Motor neuron (in vitro differentiated cells): ENCODE measurements around the gene POLDIP2. TPM values are rescaled to one million over a fixed set of nuclear protein-coding genes. Genes with fewer than 3 reads are reported as not detected.

Source experiments
- ATAC-seq, 8 experiments: fragments of 200-7000 bp; cut with Tn5 transposase; replicated peaks in 6 of 8; 2 replicates each; pipeline ENCODE4 v1.8.0; 2021; ENCODE audit warnings: mild to moderate bottlenecking in 8 of 8, moderate library complexity in 8 of 8
- H3K27ac ChIP-seq, 2 donors: fragments of 250-450 bp; sonication (Bioruptor Pico); 2 replicates each; pipeline ENCODE4 v1.9.0; 2021; ENCODE audit warnings: antibody characterized with exemption in 2 of 2, mild to moderate bottlenecking in 2 of 2, moderate library complexity in 1 of 2
- H3K4me1 ChIP-seq, 2 donors: fragments of 250-450 bp; sonication (Bioruptor Pico); replicated peaks in 1 of 2; 2 replicates each; pipeline ENCODE4 v1.6.1; 2021; ENCODE audit warnings: antibody characterized with exemption in 2 of 2, mild to moderate bottlenecking in 2 of 2, moderate library complexity in 1 of 2
- H3K4me3 ChIP-seq, 5 donors: fragments of 250-450 bp; sonication (Bioruptor Pico); 2 replicates each; pipeline ENCODE4 v1.9.0; 2021; ENCODE audit warnings: antibody characterized with exemption in 5 of 5, mild to moderate bottlenecking in 5 of 5, moderate library complexity in 4 of 5
- WGBS, 10 experiments: fragments of 450-650 bp; shearing (Covaris generic); methylation state at CpG; one replicate each; pipeline ENCODE4 v1.0.0; 2022; 5-methylcytosine and 5-hydroxymethylcytosine counted together
- in situ Hi-C, 9 experiments: fragments of 400-800 bp; cut with MboI; loops; one replicate each; pipeline ENCODE4 v1.15.0; 2021; ENCODE audit warnings: low sequenced_read_pairs in 9 of 9, low pct_unique_long_range_greater_than_20kb in 2 of 9; ENCODE audit not compliant: unreplicated experiment in 9 of 9
- total RNA-seq, 8 experiments: library from RNA; unstranded; fragments of 300-600 nt; gene quantifications; 2 replicates each; pipeline versions ENCODE4 v1.2.3 to v1.2.4, GENCODE V29; 2022

POLDIP2 gene
- total RNA-seq, 8 experiments from 2014 or later, result 34.5 to 97.9 (median 63.9) TPM

- peak overlapping the region; percentile 72 to 76 for H3K27ac ChIP-seq
- peaks cover 17 to 20% of the 10 kb centered on the region in 2 donors for H3K4me1 ChIP-seq
- in situ Hi-C loops, result no loop called here
- 0 to 40% (median 3%) methylated on average over 1 to 11 of the region's 29 CpGs; no CpG with 5 or more reads in 1 of the 10 experiments for WGBS, 10 experiments
- peak overlapping the region; percentile 60 to 98 (median 72) for H3K4me3 ChIP-seq
- ATAC-seq, result peak in 6 of 8 experiments; percentile 1 to 25 (median 9)
Measured at GRCh38 chr17:28335959-28336871, 21.1 kb downstream of the POLDIP2 start.

DNA sequence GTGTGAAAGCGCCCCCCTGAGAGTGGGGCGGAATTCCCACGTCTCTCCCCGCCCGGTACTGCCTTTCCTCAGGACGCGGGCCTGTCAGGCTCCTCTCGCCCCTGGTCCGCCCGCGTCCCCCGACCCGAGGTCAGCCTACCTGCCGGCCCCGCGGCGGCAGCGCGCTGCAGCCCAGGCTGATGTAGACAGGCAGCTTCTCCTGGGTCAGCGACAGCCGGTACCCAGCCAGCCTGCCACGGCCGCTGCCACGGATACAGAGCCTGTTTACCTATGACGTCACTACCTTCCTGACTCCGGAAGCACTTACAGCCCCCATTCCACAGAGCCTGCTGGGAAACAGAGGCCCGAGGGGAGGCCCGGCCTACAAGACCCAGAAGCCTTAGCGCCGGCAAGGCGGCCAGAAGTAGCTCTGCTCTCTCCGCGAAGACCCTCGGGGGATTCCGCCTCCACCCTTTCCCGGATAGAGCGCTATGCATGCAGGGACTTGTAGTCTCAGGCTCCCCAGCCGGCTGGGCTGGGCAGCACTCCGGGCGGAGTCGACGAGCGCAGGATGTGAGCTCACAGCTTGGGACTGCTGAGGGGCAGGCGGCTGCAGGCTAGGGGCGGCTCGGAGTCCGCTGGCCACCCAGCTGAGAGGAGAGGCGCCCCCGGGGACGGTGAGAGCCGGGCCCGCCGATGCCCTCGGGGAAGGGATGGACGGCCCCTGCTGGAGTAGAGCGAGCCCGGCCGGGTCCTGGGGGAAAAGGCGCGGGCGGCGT is 21.9 kb downstream of the POLDIP2 start, which contains the start of the genes IFT20 and TNFAIP1:
IFT20 (minus strand) TSS at position 272 of the 758 bp plus-strand sequence. CDS start 3,487 bp downstream, outside the sequence.
TNFAIP1 (plus strand) TSS at position 561 of the 758 bp plus-strand sequence. CDS start 3,761 bp downstream, outside the sequence.
- H3K4me1 ChIP-seq, result peaks cover 17 to 20% of the 10 kb centered on the region in 2 donors
- WGBS, 10 experiments, result 0 to 1% (median 0%) methylated on average over 1 to 20 of the region's 62 CpGs; no CpG with 5 or more reads in 6 of the 10 experiments
- peak within 1 kb of the TSS; percentile 66 to 98 (median 74) for H3K4me3 ChIP-seq
- peak; percentile 81 to 95 (median 94) for ATAC-seq
- H3K27ac ChIP-seq, result peak within 1 kb of the TSS; percentile 74 to 95
- in situ Hi-C loops, result no loop called here

DNA sequence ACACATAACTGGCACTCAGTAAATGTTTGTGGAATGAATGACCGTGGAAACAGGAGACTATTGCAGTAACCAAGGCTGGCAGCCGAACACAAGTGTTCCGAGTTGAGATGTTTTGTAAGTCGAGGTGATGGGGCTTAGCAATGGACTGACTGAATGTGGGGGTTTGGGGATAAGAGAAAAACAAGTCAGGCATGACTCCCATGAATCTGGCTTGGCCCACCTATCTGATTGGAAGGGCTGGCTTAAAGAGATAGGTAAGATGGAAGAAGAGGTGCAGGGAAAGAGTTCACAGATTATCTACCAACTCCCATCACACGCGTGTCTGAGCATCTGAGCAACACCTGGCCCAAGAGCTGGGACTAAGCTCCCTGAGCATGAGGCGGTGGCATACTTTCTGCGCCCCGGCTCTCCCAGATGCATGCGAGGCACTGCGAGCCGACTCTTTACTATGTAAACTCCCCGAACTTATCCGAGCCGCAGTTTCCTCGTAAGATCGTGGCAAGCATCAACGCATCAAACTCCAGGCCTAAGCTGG is 22.6 kb downstream of the POLDIP2 start:
- peak overlapping the region; percentile 57 to 98 (median 74) for H3K4me3 ChIP-seq
- in situ Hi-C loops, result no loop called here
- WGBS, 10 experiments, result 0 to 64% (median 0%) methylated on average over 1 to 8 of the region's 18 CpGs; no CpG with 5 or more reads in 4 of the 10 experiments
- peaks cover 17 to 20% of the 10 kb centered on the region in 2 donors for H3K4me1 ChIP-seq
- peak in 2 of 8 experiments; percentile 7 to 9 for ATAC-seq
- H3K27ac ChIP-seq, result peak overlapping the region; percentile 74 to 95

DNA sequence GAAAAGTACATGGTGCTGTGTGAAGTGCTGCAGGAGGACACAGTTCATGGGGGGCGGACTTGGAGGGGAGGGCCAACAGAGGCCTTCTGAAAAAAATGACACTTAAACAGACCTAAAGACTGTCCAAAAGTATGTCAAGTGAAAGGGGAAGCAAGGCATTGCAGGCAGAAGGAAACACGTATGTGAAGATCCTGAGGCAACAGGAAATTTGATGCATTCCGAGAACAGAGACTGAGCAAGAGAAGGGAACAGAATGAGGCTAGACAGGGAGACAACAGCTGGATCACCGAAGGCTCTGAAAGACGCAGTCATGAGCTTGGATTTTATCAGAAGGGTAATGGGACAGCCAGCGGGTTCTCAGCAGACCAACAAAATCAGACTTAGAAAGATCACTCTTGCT is 23.2 kb downstream of the POLDIP2 start:
- H3K27ac ChIP-seq, result peak overlapping the region in 1 of 2 donors; percentile 95
- WGBS, 10 experiments, result 11 to 75% (median 59%) methylated on average over 1 to 6 of the region's 6 CpGs; no CpG with 5 or more reads in 1 of the 10 experiments
- no peak for ATAC-seq
- H3K4me1 ChIP-seq, result peaks cover 17 to 20% of the 10 kb centered on the region in 2 donors
- in situ Hi-C loops, result no loop called here
- peak overlapping the region; percentile 57 to 98 (median 74) for H3K4me3 ChIP-seq

- no peak overlapping the region for H3K27ac ChIP-seq
- in situ Hi-C loops, result no loop called here
- no peak for ATAC-seq
Measured at GRCh38 chr17:28333083-28333746, 24.1 kb downstream of the POLDIP2 start.

DNA sequence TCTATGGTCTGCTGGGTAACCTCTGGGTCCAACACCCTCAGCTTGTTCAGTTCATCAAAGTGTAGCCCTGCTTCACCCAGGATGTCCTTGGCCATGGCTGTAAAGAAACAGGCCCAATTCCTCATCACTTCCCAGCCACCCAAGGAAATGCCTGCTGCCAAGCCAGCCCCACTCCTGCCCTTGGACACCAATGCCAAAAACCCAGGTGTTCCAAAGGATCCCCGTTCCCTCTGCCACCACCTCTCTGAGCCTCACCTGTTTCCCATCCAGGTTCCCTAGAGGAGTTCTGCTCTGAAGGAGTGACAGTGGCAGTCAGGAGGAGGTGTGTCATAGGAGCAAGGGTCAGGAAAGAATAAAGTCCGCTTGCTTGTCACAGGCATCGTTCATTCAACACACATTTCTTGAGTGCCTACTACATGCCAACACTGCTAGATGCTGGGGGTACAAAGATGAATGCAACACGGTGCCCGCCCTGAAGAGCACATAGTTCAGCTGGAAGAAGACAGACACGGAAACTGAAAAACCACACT is 25.4 kb downstream of the POLDIP2 start:
- no peak for ATAC-seq
- peaks cover 14 to 19% of the 10 kb centered on the region in 2 donors for H3K4me1 ChIP-seq
- WGBS, 10 experiments, result 39 to 100% (median 83%) methylated on average over 1 to 5 of the region's 6 CpGs; no CpG with 5 or more reads in 1 of the 10 experiments
- in situ Hi-C loops, result no loop called here
- no peak overlapping the region for H3K4me3 ChIP-seq
- H3K27ac ChIP-seq, result no peak overlapping the region

More at GRCh38 chr17:28333083-28333746, 24.1 kb downstream of the POLDIP2 start:
- Histone ChIP-seq H3K4me3 (no peak overlapping the region), H3K4me1 (peaks cover 17 to 20% of the 10 kb centered on the region in 2 donors)
- 20 to 80% (median 55%) methylated on average over 1 of the region's 1 CpG; no CpG with 5 or more reads in 4 of the 10 experiments for WGBS, 10 experiments

GRCh38 chr17:28330671-28331070 is 26.7 kb downstream of the POLDIP2 start:
- peaks cover 12 to 18% of the 10 kb centered on the region in 2 donors for H3K4me1 ChIP-seq
- 90 to 100% (median 100%) methylated on average over 1 to 3 of the region's 5 CpGs; no CpG with 5 or more reads in 5 of the 10 experiments for WGBS, 10 experiments
- no peak for ATAC-seq
- in situ Hi-C loops, result no loop called here
- H3K4me3 ChIP-seq, result no peak overlapping the region
- no peak overlapping the region for H3K27ac ChIP-seq

- 0 to 100% (median 85%) methylated on average over 1 to 4 of the region's 4 CpGs; no CpG with 5 or more reads in 2 of the 10 experiments for WGBS, 10 experiments
- no peak overlapping the region for H3K4me3 ChIP-seq
- in situ Hi-C loops, result no loop called here
- H3K27ac ChIP-seq, result no peak overlapping the region
- ATAC-seq, result no peak
- H3K4me1 ChIP-seq, result peaks cover 20% of the 10 kb centered on the region in 2 donors
Measured at GRCh38 chr17:28328325-28328724, 29.0 kb downstream of the POLDIP2 start.

GRCh38 chr17:28327709-28328108 is 29.6 kb downstream of the POLDIP2 start:
- Histone ChIP-seq H3K4me3 (no peak overlapping the region), H3K27ac (no peak overlapping the region), H3K4me1 (peaks cover 19 to 20% of the 10 kb centered on the region in 2 donors)
- in situ Hi-C loops, result no loop called here
- ATAC-seq, result peak in 1 of 8 experiments; percentile 27
- 39 to 100% (median 88%) methylated on average over 1 to 3 of the region's 3 CpGs; no CpG with 5 or more reads in 2 of the 10 experiments for WGBS, 10 experiments

DNA sequence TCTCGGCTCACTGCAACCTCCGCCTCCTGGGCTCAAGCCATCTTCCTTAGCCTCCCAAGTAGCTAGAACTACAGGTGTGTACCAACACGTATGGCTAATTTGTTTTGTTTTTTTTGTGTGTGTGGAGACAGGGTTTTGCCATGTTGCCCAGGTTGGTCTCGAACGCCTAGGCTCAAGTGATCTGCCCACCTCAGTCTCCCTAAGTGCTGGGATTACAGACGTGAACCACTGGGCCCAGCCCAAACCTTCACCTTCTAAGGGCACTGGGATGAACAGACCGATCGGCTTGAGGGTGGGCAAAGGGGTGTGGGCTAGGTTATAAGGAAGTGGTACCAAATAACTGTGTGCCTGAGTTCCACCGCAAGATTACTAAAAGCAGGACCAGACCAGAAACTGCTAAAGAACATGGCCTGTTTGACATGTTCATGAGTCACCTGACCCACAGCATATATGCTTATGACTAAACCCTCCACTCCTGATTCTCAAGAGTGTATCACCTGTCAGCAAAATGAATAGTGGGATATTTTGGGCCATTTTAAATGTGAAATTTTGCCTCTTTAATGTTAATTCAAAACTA is 30.2 kb downstream of the POLDIP2 start:
- peaks cover 19 to 20% of the 10 kb centered on the region in 2 donors for H3K4me1 ChIP-seq
- no peak for ATAC-seq
- WGBS, 10 experiments, result 85 to 100% (median 96%) methylated on average over 3 to 6 of the region's 9 CpGs; no CpG with 5 or more reads in 6 of the 10 experiments
- H3K4me3 ChIP-seq, result no peak overlapping the region
- no peak overlapping the region for H3K27ac ChIP-seq
- in situ Hi-C loops, result no loop called here

GRCh38 chr17:28326114-28326513 is 31.2 kb downstream of the POLDIP2 start:
- H3K27ac ChIP-seq, result peak overlapping the region in 1 of 2 donors; percentile 34
- WGBS, 10 experiments, result 53 to 94% (median 78%) methylated on average over 3 to 7 of the region's 7 CpGs; no CpG with 5 or more reads in 4 of the 10 experiments
- in situ Hi-C loops, result no loop called here

More at GRCh38 chr17:28326114-28326513, 31.2 kb downstream of the POLDIP2 start:
- peaks cover 19 to 20% of the 10 kb centered on the region in 2 donors for H3K4me1 ChIP-seq
- H3K4me3 ChIP-seq, result no peak overlapping the region
- no peak for ATAC-seq
